RPMI8226 (cell line): ENCODE results near the gene TRAPPC11.
A peak's percentile ranks its signal among the peaks of the same experiment; 100 is the strongest.
"Not testable (repeated sequence)": the region's sequence is repeated elsewhere in the genome, so short reads cannot be mapped to it uniquely, and the experiment has no call there.

Experiments
- DNase-seq: peaks from one replicate; pipeline ENCODE4 v3.0.0-alpha.2; 2015

TRAPPC11 gene

GRCh38 chr4:183722731-183723560 is 63.9 kb downstream of the TRAPPC11 start:
- peak; percentile 91 for DNase-seq

- DNase-seq = no peak
Observed at GRCh38 chr4:183723561-183724228, 64.6 kb downstream of the TRAPPC11 start.

DNA sequence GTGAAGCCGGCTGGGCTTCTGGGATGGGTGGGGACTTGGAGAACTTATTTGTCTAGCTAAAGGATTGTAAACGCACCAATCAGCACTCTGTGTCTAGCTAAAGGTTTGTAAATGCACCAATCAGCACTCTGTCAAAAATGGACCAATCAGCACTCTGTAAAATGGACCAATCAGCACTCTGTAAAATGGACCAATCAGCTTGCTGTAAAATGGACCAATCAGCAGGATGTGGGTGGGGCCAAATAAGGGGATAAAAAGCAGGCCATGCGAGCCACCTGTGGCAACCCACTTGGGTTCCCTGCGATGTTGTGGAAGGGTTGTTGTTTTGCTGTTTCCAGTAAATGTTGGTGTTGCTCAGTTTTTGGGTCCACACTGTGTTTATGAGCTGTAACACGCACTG is 66.5 kb downstream of the TRAPPC11 start:
- not testable (repeated sequence) for DNase-seq

DNA sequence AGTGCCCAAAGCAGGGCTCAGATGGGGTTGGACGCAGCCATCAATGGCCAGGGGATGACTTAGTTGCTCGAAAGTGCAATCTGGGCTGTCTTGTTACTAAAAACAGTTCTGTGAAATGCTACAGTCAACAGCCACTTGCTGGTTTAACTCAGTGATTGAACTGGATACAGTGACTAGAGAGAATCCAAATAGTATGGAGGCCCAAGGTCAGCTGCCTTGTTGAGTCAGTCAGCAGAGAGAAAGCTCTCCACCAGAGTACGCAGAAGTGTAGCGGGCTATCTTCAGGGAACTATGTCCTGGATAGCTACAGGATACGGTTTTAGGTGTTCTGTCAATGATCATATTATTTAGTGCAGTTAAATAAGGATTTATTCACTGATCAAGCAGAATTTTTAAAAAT is 68.4 kb downstream of the TRAPPC11 start:
- no peak for DNase-seq

DNA sequence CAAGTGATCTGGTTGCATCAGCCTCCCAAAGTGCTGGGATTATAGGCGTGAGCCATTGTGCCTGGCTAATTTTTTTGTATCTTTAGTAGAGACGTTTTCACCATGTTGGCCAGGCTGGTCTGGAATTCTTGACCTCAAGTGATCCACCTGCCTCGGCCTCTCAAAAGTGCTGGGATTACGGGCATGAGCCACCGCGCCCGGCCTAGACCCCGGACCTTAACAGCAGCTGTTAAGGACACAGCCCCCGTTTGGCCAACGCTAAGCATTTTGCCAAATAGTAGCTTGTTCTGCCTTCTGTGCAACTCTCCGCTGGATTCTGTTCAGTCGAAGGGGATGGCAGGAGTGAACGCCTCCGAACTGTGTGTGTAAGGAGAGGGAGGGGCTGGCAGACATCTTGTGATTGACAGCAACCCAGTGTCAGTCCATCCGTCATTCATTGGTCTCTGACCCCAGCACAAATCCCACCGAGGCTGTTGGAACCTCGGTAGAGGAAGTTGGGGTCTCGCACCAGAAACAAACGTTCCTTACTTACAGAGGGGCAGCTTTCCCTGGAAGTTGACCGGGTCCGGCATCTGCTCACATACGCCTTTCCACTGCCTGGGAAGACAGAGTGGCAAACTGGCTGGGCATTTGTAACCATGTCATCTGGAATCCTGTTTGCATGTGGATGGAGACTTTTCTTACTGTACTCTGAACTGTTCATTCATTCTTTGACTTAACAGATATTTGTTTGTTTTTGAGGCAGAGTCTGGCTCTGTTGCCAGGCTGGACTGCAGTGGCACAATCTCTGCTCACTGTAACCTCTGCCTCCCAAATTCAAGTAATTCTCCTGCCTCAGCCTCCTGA is 69.4 kb downstream of the TRAPPC11 start:
- DNase-seq = no peak

- DNase-seq = no peak
Observed at GRCh38 chr4:183729069-183729406, 69.9 kb downstream of the TRAPPC11 start.

DNA sequence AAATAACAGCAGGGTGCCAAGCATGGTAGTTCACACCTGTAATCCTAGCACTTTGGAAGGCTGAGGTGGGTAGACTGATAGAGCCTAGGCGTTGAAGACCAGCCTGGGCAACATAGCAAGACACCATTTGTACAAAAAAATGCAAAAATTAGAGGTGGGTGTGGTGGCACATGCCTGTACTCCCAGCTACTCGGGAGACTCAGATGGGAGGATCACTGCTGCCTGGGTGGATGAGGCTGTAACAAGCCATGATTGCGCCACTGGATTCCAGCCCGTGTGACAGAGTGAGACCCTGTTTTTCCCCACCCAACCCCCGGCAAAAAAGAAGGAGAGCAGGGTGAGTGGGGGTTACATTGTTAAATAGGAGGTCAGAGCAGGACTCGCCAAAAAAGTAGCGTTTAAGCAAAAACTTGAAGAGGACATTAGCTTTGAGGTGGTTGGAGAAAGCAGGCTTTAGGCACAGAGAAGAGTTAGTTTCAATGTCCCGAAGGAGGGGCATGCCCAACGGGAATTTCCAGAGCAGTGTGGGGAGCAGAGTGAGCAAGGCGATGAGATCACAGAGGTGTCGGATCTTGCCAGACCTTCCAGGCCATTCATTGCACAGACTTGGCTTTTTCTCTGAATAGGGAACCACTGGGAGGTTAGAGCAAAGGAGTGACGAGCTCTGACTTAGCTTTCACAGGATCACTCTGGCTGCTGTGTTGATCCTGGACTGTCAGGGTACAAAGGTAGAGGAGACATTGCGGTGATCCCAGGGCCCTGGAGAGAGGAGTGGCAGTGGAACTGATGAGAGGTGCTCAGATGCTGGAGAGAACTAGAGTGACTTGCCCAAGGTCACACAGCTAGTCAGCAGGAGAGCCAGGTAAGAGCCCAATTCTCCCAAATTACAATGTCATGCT is 70.6 kb downstream of the TRAPPC11 start:
- DNase-seq = no peak

GRCh38 chr4:183732296-183732695 is 73.2 kb downstream of the TRAPPC11 start:
- DNase-seq = no peak

GRCh38 chr4:183733181-183733580 is 74.1 kb downstream of the TRAPPC11 start:
- DNase-seq = no peak

- DNase-seq = no peak
Observed at GRCh38 chr4:183738081-183738673, 79.1 kb downstream of the TRAPPC11 start.

GRCh38 chr4:183738961-183739360 is 79.9 kb downstream of the TRAPPC11 start:
- no peak for DNase-seq

GRCh38 chr4:183746305-183747229 is 87.5 kb downstream of the TRAPPC11 start:
- DNase-seq = no peak

GRCh38 chr4:183747380-183747779 is 88.3 kb downstream of the TRAPPC11 start:
- DNase-seq = no peak

- no peak for DNase-seq
Observed at GRCh38 chr4:183747931-183748670, 89.0 kb downstream of the TRAPPC11 start.

GRCh38 chr4:183751106-183751505 is 92.0 kb downstream of the TRAPPC11 start:
- no peak for DNase-seq

DNA sequence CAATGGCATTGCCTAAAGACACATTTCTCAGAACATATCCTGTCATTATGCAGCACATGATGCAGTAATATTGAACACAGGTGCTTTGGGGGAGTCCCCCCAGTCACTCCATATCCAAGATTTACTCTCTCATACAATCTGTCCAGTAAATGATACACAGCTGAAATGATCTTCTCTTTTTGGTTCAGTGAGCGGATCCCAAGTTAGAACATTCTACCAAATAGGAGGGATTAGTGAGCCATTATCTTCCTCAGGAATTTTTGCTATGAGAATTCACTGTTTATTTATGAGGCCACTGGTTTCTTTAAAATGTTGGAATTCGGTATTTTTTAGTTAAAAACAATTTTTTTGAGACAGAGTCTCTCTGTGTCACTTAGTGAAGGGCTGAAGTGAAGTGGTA is 96.5 kb downstream of the TRAPPC11 start:
- no peak for DNase-seq

DNA sequence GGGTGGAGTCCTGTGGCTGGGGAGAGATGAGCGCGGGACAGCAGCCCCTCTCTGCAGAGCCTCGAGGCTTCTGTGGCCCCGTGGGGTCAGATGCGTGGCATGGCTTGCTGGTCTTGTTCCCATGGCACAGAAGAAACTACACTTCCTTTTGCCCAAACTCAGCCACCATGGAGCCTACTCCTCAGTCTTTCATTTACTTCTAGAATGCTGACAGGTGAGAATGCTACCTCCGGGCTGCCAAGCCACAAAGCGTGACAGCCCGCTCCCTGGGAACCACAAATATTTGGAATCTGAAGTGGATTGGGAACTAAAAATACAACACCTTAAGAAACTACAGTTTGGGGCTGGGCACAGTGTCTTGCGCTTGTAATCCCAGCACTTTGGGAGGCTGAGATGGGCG is 98.0 kb downstream of the TRAPPC11 start:
- DNase-seq = no peak

GRCh38 chr4:183758061-183758757 is 99.1 kb downstream of the TRAPPC11 start:
- no peak for DNase-seq

DNA sequence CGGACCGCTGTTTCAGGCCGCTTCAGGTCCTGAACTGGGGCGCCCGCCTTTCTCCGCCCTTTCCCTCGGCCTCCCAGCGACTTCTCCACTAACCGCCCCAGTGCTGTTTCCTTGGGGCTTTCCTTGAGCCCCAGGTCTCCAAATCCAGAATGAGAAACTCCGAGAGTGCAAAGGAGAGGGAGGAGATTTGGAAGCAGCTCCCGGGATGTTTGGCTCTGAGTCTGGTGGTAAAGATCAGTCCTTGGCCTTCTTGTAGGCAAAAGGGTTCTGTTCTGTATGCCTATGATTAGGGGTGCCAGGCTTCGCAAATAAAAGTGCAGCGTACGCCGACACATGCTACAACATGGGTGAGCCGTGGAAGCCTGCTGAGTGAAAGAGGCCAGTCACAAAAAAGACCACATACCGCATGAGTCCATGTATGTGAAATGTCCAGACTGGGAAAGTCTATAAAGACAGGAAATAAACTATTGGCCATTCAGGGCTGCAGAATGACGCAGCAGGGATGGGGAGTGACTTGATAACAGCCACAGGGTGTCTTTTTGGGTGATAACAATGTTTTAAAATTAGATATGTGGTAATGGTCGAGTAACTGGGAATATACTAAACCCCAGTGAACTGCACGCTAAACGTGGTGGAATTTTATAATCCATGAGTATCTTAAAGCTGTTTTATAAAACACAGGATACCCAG is 99.8 kb downstream of the TRAPPC11 start:
- DNase-seq = no peak
